NOMO-1 treated with DMSO at 0.1 percent for 48 hours (cell line): ENCODE data around the gene MFAP2.

ENCODE experiments used
- DNase-seq: peaks from one replicate; lab custom pipeline; 2025; ENCODE audit not compliant: unreplicated experiment; lab: John Stamatoyannopoulos, UW

The MFAP2 gene

GRCh38 chr1:16980473-16981268 lies at the start of gene MFAP2:
Gene MFAP2 (minus strand): TSS chr1:16980620. CDS start chr1:16978273, 2,347 bp downstream.
- no peak for DNase-seq

GRCh38 chr1:17030206-17030605 lies 49.8 kb upstream of the MFAP2 start:
- DNase-seq = no peak

GRCh38 chr1:17028662-17029188 lies 48.3 kb upstream of the MFAP2 start:
- no peak for DNase-seq

GRCh38 chr1:17027900-17028299 lies 47.5 kb upstream of the MFAP2 start:
- no peak for DNase-seq

- no peak for DNase-seq
Observed at GRCh38 chr1:17027403-17027802, 47.0 kb upstream of the MFAP2 start.

- DNase-seq = no peak
Observed at GRCh38 chr1:17024721-17025120, 44.3 kb upstream of the MFAP2 start.

- DNase-seq = no peak
Observed at GRCh38 chr1:17023573-17023972, 43.2 kb upstream of the MFAP2 start.

- DNase-seq = peak; percentile 78
Observed at GRCh38 chr1:17023102-17023501, 42.7 kb upstream of the MFAP2 start.

GRCh38 chr1:17021896-17022295 lies 41.5 kb upstream of the MFAP2 start:
- DNase-seq = no peak

- no peak for DNase-seq
Observed at GRCh38 chr1:17020502-17020901, 40.1 kb upstream of the MFAP2 start.

GRCh38 chr1:17018849-17019248 lies 38.4 kb upstream of the MFAP2 start:
- no peak for DNase-seq

GRCh38 chr1:17017435-17017834 lies 37.0 kb upstream of the MFAP2 start:
- DNase-seq = no peak

- no peak for DNase-seq
Observed at GRCh38 chr1:17016317-17016661, 35.9 kb upstream of the MFAP2 start.

GRCh38 chr1:17014671-17015567 lies 34.5 kb upstream of the MFAP2 start:
- DNase-seq = no peak

GRCh38 chr1:17013491-17014320 lies 33.3 kb upstream of the MFAP2 start:
- DNase-seq = peak; percentile 77

GRCh38 chr1:17012775-17013490 lies 32.5 kb upstream of the MFAP2 start:
- DNase-seq = no peak

- peak; percentile 61 for DNase-seq
Observed at GRCh38 chr1:17011439-17012307, 31.3 kb upstream of the MFAP2 start, which contains the start of gene ATP13A2. Gene ATP13A2 (minus strand): TSS chr1:17011928. CDS start chr1:17011738, 190 bp downstream.

GRCh38 chr1:17011092-17011438 lies 30.6 kb upstream of the MFAP2 start:
- no peak for DNase-seq

GRCh38 chr1:17009706-17010105 lies 29.3 kb upstream of the MFAP2 start:
- peak; percentile 8 for DNase-seq
